ENCODE measurements around the gene CACNA2D4.

CACNA2D4 gene

GRCh38 chr12:1800401-1801302, 117.8 kb downstream of the CACNA2D4 start:
- peak; percentile 79 for DNase-seq (ENCODE audit: low read depth, low spot score)

- no peak for DNase-seq (ENCODE audit: low read depth, low spot score)
These were observed 118.5 kb downstream of the CACNA2D4 start for GRCh38 chr12:1799882-1800400.

DNA sequence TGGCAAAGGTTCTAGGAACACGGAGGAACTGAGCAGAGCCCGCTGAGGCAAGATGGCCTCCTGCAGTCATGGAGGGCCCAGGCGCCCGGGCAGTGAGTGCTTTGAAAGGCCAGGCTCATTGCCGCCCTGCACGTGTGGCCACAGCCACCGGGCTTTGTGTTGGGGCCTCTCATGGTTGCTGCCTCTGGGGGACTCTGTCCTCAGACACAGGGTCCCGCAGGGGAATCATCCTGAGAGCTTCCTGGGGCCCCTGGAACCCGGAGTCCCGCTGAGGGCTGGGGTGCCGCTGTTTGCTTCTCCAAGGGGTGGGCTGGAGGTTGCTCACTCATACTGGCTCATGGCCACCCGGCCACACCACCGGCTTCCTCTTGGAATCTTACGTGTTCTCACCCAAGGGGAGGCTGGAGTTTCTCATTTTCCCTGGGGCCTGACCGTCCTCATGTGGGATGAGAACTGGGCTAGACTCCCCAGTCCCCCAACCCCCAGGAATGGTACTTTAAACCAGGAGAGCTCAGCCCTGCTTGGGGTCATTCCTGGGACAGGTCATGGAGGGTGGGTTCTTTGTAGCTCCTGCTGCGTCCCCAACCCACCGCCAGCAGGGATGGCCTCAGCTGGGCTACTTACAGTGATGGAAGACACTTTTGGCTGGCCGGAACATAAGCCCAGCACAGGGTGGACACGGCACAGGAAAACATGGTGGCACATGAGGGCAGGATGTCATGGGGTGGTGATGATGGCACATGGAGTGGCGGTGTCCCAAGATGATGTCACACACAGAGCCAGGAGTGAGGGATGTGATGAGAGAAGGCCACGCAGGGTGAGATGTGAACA, 119.2 kb downstream of the CACNA2D4 start:
- no peak for DNase-seq (ENCODE audit: low read depth, low spot score)

- DNase-seq (ENCODE audit: low read depth, low spot score), result no peak
These were observed 119.8 kb downstream of the CACNA2D4 start for GRCh38 chr12:1798641-1799020.

DNA sequence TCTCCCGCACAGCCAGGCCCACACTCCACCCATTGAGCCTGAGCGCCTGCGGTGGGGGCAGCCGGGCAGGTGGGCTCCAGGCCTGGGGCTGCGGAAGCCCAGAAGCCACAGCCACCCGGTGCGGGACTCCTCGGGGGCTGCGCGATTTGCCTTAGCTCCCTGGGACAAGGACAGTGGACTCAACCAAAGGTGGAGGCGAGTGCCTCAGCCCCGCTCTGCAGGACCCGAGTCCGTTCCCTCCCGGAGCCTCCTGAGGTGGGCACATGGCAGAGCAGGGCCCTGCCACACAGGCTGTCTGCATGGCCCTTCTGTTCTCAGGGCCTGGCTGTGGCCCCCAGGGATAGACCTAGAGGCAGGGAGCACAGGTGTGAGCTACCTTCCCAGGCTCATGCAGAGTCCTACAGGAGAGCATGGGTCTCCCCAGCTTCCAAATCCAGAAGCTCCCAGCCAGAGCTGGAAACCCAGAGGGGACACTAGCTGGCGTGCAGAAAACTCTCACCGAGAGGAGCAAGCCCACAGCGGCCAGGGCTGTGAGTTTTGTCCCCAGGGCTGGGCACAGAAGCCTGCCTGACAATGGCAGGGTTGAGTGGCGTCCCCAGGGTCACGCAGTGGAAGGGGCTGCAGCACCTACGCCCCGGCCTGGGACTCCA, 120.3 kb downstream of the CACNA2D4 start:
- DNase-seq (ENCODE audit: low read depth, low spot score), result no peak

DNA sequence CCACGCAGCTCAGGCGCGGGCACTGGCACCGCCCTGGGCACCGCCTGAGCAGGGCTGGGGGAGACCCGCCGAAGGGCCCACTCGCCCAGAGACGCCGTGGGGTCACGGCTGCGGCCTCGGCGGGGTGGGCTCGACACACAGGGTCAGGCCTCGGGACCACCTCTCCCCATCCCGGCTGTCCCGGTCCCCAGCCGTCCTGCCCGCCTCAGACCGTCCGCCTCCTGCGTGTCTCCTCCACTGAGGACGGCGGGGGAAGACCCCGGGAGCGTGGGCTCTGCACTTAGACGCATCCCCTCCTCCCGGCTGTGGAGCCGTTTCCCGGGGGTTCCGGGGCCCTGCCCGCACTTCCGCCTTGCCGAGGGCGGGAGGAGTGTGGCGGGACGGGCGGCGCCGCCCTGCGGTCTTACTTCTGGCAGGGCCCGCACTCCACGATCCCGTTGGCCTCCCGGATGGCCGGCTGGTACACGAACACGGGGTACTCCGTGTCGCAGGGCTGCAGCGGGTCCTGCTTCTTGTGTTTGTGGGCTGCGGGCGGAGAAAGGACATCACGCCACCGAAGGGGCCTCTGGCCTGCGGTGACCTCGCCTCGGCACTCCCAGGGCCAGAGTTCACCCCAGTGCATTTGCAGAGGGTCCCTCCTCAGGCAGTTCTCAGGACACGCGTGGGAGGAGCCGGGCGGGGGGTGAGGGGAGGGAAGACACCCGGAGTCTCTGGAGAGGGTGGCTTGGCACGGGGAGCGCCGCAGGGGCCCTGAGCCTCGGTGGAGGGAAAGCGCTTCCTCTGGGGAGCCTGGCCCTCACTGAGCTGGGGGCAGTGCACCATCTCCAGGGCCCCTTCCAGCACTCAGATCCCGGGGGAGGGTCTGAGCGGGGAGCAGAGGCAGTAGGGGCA, 121.2 kb downstream of the CACNA2D4 start:
- DNase-seq (ENCODE audit: low read depth, low spot score), result peak; percentile 43

- DNase-seq (ENCODE audit: low read depth, low spot score), result peak; percentile 65
These were observed 121.9 kb downstream of the CACNA2D4 start for GRCh38 chr12:1796515-1797010.

GRCh38 chr12:1795785-1796514, 122.5 kb downstream of the CACNA2D4 start:
- DNase-seq (ENCODE audit: low read depth, low spot score), result peak; percentile 90

DNA sequence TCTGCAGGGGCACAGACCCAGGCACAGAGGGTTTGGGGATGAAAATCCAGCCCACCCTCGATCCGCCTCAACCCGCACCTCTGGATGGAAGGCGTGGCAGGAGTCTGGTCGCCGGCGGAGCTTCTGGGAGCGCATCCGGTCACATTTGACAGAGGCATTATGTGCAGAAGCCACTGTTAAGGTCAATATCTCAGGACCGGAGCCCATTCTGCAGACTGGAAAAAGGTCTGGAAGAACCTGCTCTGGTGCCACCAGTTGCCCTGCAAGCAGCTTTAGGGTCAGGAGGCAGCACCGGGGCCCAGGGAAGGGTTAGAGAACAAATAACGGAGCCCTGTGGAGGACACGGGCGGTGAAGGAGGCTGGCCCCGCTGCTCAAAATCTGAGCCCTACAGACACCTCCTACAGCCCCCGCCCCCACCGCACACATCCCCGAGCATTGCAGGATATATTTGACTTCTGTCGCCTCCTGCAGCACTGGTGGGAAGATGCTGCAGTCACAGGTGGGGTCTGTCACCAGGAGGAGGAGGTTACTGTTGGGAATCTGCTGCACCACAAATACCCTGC, 123.1 kb downstream of the CACNA2D4 start:
- DNase-seq (ENCODE audit: low read depth, low spot score), result no peak

GRCh38 chr12:1794440-1795090, 123.9 kb downstream of the CACNA2D4 start:
- DNase-seq (ENCODE audit: low read depth, low spot score), result no peak

DNA sequence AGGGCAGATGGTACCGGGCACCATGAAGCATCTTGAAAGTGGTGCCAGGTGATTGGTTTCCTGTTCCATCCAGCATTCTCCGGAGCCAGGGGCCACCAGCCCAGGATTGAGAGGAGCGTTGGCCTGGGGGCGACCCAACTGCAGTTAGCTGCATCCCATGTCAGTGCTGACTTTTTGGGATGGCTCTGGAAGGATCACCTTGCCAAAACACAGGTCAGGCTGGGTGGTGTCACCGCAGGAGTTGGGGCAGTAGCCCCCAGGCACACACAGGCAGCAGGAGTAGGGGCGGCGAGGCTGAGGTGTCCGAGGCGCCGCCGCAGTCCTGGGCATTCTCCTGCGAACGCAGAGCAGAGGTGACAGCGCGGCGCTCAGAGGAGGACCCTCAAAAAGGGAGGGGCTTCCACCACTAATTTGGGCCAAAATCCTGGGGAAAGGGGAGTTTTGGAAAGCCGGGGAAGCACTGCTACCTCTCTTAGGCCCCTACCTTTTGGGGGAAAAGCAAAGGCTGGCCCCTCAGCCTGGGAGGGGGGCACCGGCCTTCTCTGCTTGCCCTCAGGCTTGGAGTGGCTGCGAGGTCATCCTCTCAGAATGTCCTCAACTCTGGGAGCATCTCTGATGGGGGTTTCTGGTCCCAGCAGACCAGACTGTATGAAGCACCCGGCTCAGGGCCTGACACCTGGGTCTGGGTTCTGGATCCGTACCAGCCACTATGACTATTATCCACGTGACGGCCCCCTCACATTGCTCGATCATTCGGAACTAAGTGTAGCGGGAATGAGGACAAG, 124.8 kb downstream of the CACNA2D4 start:
- DNase-seq (ENCODE audit: low read depth, low spot score), result no peak

- DNase-seq (ENCODE audit: low read depth, low spot score), result no peak
These were observed 126.0 kb downstream of the CACNA2D4 start for GRCh38 chr12:1792406-1792805.

DNA sequence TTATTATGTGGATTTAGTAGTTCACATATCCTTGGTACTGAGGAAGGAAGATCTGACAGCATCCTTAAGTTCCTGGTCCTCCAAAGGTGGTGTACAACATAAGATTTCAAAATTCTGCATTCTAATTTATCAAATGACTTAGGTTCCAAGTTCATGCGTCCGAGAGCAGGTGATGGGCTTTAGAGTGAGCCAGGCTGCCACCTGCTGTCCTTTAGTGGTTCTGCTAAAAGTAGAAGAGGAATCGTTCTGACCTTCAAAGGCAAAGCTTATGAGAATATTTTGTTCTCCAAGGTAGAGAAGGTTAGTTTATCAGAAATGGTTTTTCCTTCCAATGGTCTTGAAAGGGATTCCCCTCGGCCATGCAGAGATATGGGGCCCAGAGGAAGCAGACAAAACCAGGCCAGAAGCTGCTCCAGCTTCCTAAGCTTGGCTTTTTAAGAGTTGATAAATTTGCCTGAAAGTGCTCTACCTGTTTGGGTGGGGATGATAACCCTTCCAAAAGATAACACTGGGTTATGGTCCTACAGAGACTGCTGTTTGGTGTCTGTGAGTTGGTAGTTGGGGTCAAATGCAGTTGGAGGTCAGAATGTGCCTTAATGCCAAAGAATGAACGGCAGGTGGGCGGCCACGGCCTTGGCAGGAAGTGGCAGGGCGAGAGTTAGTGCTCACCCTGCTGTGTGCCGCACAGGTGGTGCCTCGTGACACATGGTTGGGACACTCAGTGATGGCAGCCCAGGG, 127.2 kb downstream of the CACNA2D4 start:
- DNase-seq (ENCODE audit: low read depth, low spot score), result peak; percentile 36

GRCh38 chr12:1790444-1790843, 128.0 kb downstream of the CACNA2D4 start:
- DNase-seq (ENCODE audit: low read depth, low spot score), result no peak

DNA sequence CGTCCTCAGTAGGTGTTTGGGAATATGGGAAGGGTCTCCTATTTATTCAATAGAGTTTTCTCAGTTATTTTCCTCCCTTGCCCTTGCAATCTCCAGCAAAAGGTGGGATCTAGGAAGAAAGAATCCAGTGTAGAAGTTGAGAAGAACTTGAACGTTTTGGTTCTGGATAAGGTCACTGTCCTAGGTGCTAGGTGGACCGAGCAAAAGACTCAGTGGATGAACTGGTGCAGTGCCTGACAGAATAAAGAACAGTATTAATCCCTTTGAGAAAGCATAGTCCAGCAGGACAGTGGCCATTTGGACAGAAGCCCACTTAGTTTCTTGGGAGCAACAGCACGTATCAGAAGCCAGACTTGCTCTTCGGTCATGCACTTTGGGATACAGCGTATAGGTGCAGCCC, 130.7 kb downstream of the CACNA2D4 start:
- no peak for DNase-seq (ENCODE audit: low read depth, low spot score)

DNA sequence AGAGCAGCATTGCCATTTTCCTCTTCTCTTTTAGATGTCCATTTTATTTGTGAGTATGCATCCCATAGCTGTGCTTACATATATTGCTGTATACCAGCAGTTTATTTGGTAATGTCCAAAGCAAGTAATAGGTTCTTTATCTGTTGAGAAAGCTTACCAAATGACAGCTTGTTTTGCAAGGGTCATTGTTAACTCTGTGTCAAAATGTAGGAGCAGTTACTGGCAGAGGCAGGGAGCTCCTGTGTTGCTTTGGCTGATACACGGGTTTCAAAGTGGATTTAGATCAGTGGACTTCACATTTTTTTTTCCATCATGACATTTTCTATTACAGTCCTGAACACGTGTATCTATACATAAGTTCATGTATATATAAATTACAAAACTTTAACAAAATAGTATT, 136.2 kb downstream of the CACNA2D4 start:
- no peak for DNase-seq (ENCODE audit: low read depth, low spot score)

DNA sequence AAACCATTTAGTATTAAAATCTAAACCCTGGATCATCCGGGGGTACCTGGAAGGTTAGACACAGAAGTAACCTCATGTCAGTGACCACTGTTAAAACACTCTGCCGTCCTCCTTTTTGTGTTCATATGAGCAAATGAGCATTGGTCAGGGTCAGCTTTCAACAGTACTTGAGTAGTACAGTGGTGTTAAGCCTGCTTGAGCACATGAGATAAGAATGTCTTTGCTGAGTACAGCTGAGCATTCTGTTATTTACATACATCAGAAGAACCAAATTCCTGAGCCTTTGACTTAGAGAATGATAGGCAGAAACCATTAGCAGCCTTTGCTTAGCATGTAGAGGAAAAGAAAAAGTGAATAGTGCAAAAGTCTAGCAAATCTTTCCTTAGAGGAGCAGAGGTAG, 136.7 kb downstream of the CACNA2D4 start:
- DNase-seq (ENCODE audit: low read depth, low spot score), result no peak

GRCh38 chr12:1779783-1780182, 138.7 kb downstream of the CACNA2D4 start:
- DNase-seq (ENCODE audit: low read depth, low spot score), result no peak

Measured in ELF-1 (cell line).